H1 (cell line): ENCODE data around the gene PDE1C.

Source experiments
- ATF2 ChIP-seq: IDR thresholded peaks from 2 replicates; pipeline ENCODE4 v1.6.1; 2012; ENCODE audit warnings: low read length, inconsistent platforms
- ATF3 ChIP-seq: IDR thresholded peaks from 2 replicates; pipeline ENCODE4 v1.6.1; 2011; ENCODE audit warnings: low read depth, mild to moderate bottlenecking, low read length; ENCODE audit not compliant: insufficient read depth
- CHD2 ChIP-seq: IDR thresholded peaks from 2 replicates; pipeline ENCODE4 v1.6.1; 2012; ENCODE audit warnings: low read length, improper control_type of control experiment
- CTCF ChIP-seq, 3 experiments: IDR thresholded peaks; 1 replicate in 2 of 3; 2 replicates in 1 of 3; pipeline versions ENCODE4 v1.5.1 to v1.6.1; 2011; ENCODE audit warnings: low read length in 3 of 3, mild to moderate bottlenecking in 3 of 3, inconsistent platforms in 2 of 3, low read depth in 1 of 3, moderate library complexity in 1 of 3; ENCODE audit not compliant: insufficient read depth in 1 of 3; ENCODE audit errors: control extremely low read depth in 1 of 3
- EZH2 ChIP-seq: fragments of 200-600 bp; sonication (generic); IDR thresholded peaks from 2 replicates; pipeline ENCODE4 v1.7.1; 2012; ENCODE audit warnings: low read depth, mild to moderate bottlenecking, moderate library complexity, low read length, inconsistent platforms; ENCODE audit not compliant: severe bottlenecking
- HDAC6 ChIP-seq: IDR thresholded peaks from one replicate; pipeline ENCODE4 v1.7.1; 2012; ENCODE audit warnings: low read depth, mild to moderate bottlenecking, inconsistent platforms, low read length, moderate library complexity
- JUND ChIP-seq: IDR thresholded peaks from 2 replicates; pipeline ENCODE4 v1.6.1; 2011; ENCODE audit warnings: mild to moderate bottlenecking, improper control_type of control experiment, low read length
- RNF2 ChIP-seq: fragments of 200-900, 300-1000 bp; sonication (generic); IDR thresholded peaks from 2 replicates; pipeline ENCODE4 v1.7.1; 2016; ENCODE audit warnings: borderline replicate concordance, low read depth, mild to moderate bottlenecking, antibody characterized with exemption, low read length; ENCODE audit not compliant: poor library complexity, severe bottlenecking; ENCODE audit errors: missing control alignments
- SIN3A ChIP-seq, 2 experiments: IDR thresholded peaks in 1 of 2; conservative IDR thresholded peaks in 1 of 2; 2 replicates each; pipeline ENCODE4 v1.6.1; 2011 to 2012; ENCODE audit warnings: low read length in 2 of 2, improper control_type of control experiment in 1 of 2, low read depth in 1 of 2, mild to moderate bottlenecking in 1 of 2
- SP1 ChIP-seq: IDR thresholded peaks from 2 replicates; pipeline ENCODE4 v1.6.1; 2011; ENCODE audit warnings: low read depth, low read length
- SRF ChIP-seq: IDR thresholded peaks from 2 replicates; pipeline ENCODE4 v1.6.1; 2011; ENCODE audit warnings: mild to moderate bottlenecking, low read depth, low read length, moderate library complexity

- TF ChIP-seq SIN3A (conservative IDR thresholded peaks at IDR 0.05 in 1 of 2, IDR thresholded peaks at IDR 0.05 in 1 of 2; ENCODE audit: low read depth in 1 of 2, low read length in 2 of 2), result no peak
- TF ChIP-seq CTCF (IDR thresholded peaks at IDR 0.05; ENCODE audit: control extremely low read depth in 1 of 3, insufficient read depth in 1 of 3, low read depth in 1 of 3, low read length in 3 of 3), result no peak
- no peak for TF ChIP-seq JUND
- no peak for TF ChIP-seq RNF2
- TF ChIP-seq SP1, result no peak
- TF ChIP-seq CHD2, result no peak
- TF ChIP-seq ATF3, result no peak
- no peak for TF ChIP-seq EZH2
- no peak for TF ChIP-seq SRF
- TF ChIP-seq HDAC6, result no peak
- no peak for TF ChIP-seq ATF2
Measured at GRCh38 chr7:31957756-31958155, 112.5 kb downstream of the PDE1C start.
